T-helper 1 cell treated with Interleukin-12 subunit alpha and Interleukin-12 subunit beta and Interleukin-4 antibody, amounts not matched to agents 30 ng/mL and 1 ng/mL, for 36 hours (primary cell): ENCODE measurements around the gene CCBE1. TPM values are rescaled to one million over a fixed set of nuclear protein-coding genes. Genes with fewer than 3 reads are reported as not detected.
"Not testable (repeated sequence)": the region's sequence is repeated elsewhere in the genome, so short reads cannot be mapped to it uniquely, and the experiment has no call there.

ENCODE experiments used
- intact Hi-C: fragments of 100-400 bp; cut with micrococcal nuclease; formaldehyde crosslinking; loops from one replicate; pipeline ENCODE4 v1.15.1; 2024
- total RNA-seq: library from RNA; stranded (reverse); gene quantifications from 2 replicates; pipeline ENCODE4 v1.2.3, GENCODE V29; 2022

The CCBE1 gene
- not detected in 2 replicates for total RNA-seq

- intact Hi-C loops = loop anchor here (1.0 to 10.0 kb wide), 3 partner anchors 126 to 851 kb away; no protein-coding TSS in a partner anchor
Measured at GRCh38 chr18:59697236-59697932, at the start of gene CCBE1. Gene CCBE1, minus strand, starts transcription at chr18:59697423.

- intact Hi-C loops = no loop called here
Measured at GRCh38 chr18:59744271-59744721, 47.1 kb upstream of the CCBE1 start.

GRCh38 chr18:59743566-59743965 is 46.3 kb upstream of the CCBE1 start:
- intact Hi-C loops = no loop called here

- intact Hi-C loops = no loop called here
Measured at GRCh38 chr18:59742325-59743111, 45.3 kb upstream of the CCBE1 start.

- intact Hi-C loops = no loop called here
Measured at GRCh38 chr18:59740141-59740540, 42.9 kb upstream of the CCBE1 start.

- intact Hi-C loops = no loop called here
Measured at GRCh38 chr18:59737776-59738300, 40.6 kb upstream of the CCBE1 start.

- intact Hi-C loops = not testable (repeated sequence)
Measured at GRCh38 chr18:59737335-59737734, 40.1 kb upstream of the CCBE1 start.

- intact Hi-C loops = no loop called here
Measured at GRCh38 chr18:59736061-59736460, 38.8 kb upstream of the CCBE1 start.

GRCh38 chr18:59735269-59735860 is 38.1 kb upstream of the CCBE1 start:
- intact Hi-C loops = no loop called here

- intact Hi-C loops = no loop called here
Measured at GRCh38 chr18:59733421-59733820, 36.2 kb upstream of the CCBE1 start.

GRCh38 chr18:59730896-59731295 is 33.7 kb upstream of the CCBE1 start:
- intact Hi-C loops = no loop called here

- intact Hi-C loops = no loop called here
Measured at GRCh38 chr18:59729781-59730180, 32.6 kb upstream of the CCBE1 start.

GRCh38 chr18:59728816-59729215 is 31.6 kb upstream of the CCBE1 start:
- intact Hi-C loops = no loop called here

GRCh38 chr18:59725142-59725541 is 27.9 kb upstream of the CCBE1 start:
- intact Hi-C loops = no loop called here

- intact Hi-C loops = no loop called here
Measured at GRCh38 chr18:59724103-59724502, 26.9 kb upstream of the CCBE1 start.

- intact Hi-C loops = no loop called here
Measured at GRCh38 chr18:59721931-59722330, 24.7 kb upstream of the CCBE1 start.

- intact Hi-C loops = no loop called here
Measured at GRCh38 chr18:59721211-59721610, 24.0 kb upstream of the CCBE1 start.

GRCh38 chr18:59719544-59720181 is 22.4 kb upstream of the CCBE1 start:
- intact Hi-C loops = no loop called here

- intact Hi-C loops = no loop called here
Measured at GRCh38 chr18:59718464-59719157, 21.4 kb upstream of the CCBE1 start.

GRCh38 chr18:59718108-59718463 is 20.9 kb upstream of the CCBE1 start:
- intact Hi-C loops = no loop called here

- intact Hi-C loops = no loop called here
Measured at GRCh38 chr18:59717291-59717690, 20.1 kb upstream of the CCBE1 start.
